A549 (cell line): ENCODE measurements around the gene FCN1.

Experiments used
- CBX2 ChIP-seq: fragments of 200-600 bp; sonication (generic); IDR thresholded peaks from 2 replicates; pipeline ENCODE4 v1.6.1; 2016; ENCODE audit warnings: low read depth, mild to moderate bottlenecking, borderline replicate concordance
- JUN ChIP-seq, 2 experiments: fragments of >200 bp; sonication (Bioruptor Twin); formaldehyde crosslinking; IDR thresholded peaks; 2 replicates in 1 of 2; 3 replicates in 1 of 2; pipeline ENCODE4 v1.6.1; 2016 to 2017
- NFE2L2 ChIP-seq: fragments of 150-350 bp; conservative IDR thresholded peaks from 2 replicates; pipeline ENCODE4 v1.6.1; 2014; ENCODE audit warnings: low read length

GRCh38 chr9:134955156-134955555, 37.4 kb upstream of the FCN1 start:
- no peak for TF ChIP-seq CBX2
- TF ChIP-seq NFE2L2, result no peak
- no peak for TF ChIP-seq JUN (IDR thresholded peaks at IDR 0.05)
